Uterus (tissue), 4 donors: ENCODE data around the gene SYNPO. TPM values are rescaled to one million over a fixed set of nuclear protein-coding genes. Genes with fewer than 3 reads are reported as not detected.

Experiments used
- DNase-seq, 2 donors: peaks; one replicate each; pipeline ENCODE4 v3.0.0-alpha.2; 2019 to 2020
- H3K27ac ChIP-seq, 2 donors: fragments of 200-600 bp; sonication (generic); 1 replicate in 1 of 2; 2 replicates in 1 of 2; pipeline ENCODE4 v1.5.1; 2016 to 2018
- H3K27me3 ChIP-seq, 2 donors: fragments of 200-600 bp; sonication (generic); one replicate each; pipeline ENCODE4 v1.5.1; 2018 to 2019; ENCODE audit warnings: control low read depth in 1 of 2
- H3K36me3 ChIP-seq, 2 donors: fragments of 200-600 bp; sonication (generic); one replicate each; pipeline ENCODE4 v1.5.1; 2019; ENCODE audit warnings: control low read depth in 1 of 2
- H3K4me1 ChIP-seq, 2 donors: fragments of 200-600 bp; sonication (generic); one replicate each; pipeline ENCODE4 v1.5.1; 2018 to 2019; ENCODE audit warnings: control low read depth in 1 of 2
- H3K4me3 ChIP-seq, 2 donors: fragments of 200-600 bp; sonication (generic); 1 replicate in 1 of 2; 2 replicates in 1 of 2; pipeline ENCODE4 v1.5.1; 2018 to 2019; ENCODE audit warnings: mild to moderate bottlenecking in 1 of 2
- H3K9me3 ChIP-seq, 2 donors: fragments of 200-600 bp; sonication (generic); one replicate each; pipeline ENCODE4 v1.5.1; 2019; ENCODE audit warnings: control low read depth in 1 of 2
- POLR2A ChIP-seq, 2 donors: fragments of 450-650 bp; IDR thresholded peaks; one replicate each; pipeline ENCODE4 v1.6.1; 2016; ENCODE audit warnings: antibody characterized with exemption in 2 of 2, mild to moderate bottlenecking in 1 of 2, moderate library complexity in 1 of 2
- intact Hi-C: fragments of 100-400 bp; cut with DNase I; formaldehyde crosslinking; loops from one replicate; pipeline ENCODE4 v1.15.1; 2023; ENCODE audit warnings: low total_unique reads
- total RNA-seq, 4 donors: library from RNA; depleted of rRNA in 3 of 4; stranded (reverse); fragments of >200 nt in 3 of 4; gene quantifications; one replicate each; pipeline versions ENCODE4 v1.1.0 to v1.2.4, GENCODE V29; 2014 to 2023
- TF ChIP-seq, protein P1 (sequence below), 4 experiments: fragments of 200-600 bp in 2 of 4; fragments of 450-650 bp in 2 of 4; sonication (generic) in 2 of 4; IDR thresholded peaks; one replicate each; pipeline ENCODE4 v1.5.1; 2016 to 2019; ENCODE audit warnings: antibody characterized with exemption in 4 of 4, mild to moderate bottlenecking in 2 of 4, moderate library complexity in 1 of 4
- donor health status: DM: yes; HTN: yes; CAD: no.

SYNPO gene
- total RNA-seq, 4 donors from 2014 or later, result 3.6 to 146 (median 10.6) TPM

GRCh38 chr5:150638053-150638444 is 2.4 kb upstream of the SYNPO start:
- intact Hi-C loops, result no loop called here
- Histone ChIP-seq H3K9me3 (no peaks in the 10 kb centered on the region), H3K27me3 (no peaks in the 10 kb centered on the region), H3K4me3 (no peak overlapping the region), H3K27ac (peak overlapping the region; percentile 94), H3K36me3 (no peaks in the 10 kb centered on the region), H3K4me1 (peaks cover 31 to 32% of the 10 kb centered on the region in 2 donors)
- no peak for DNase-seq
- no peak for TF ChIP-seq POLR2A (IDR thresholded peaks at IDR 0.05)
- TF ChIP-seq, protein P1, sequence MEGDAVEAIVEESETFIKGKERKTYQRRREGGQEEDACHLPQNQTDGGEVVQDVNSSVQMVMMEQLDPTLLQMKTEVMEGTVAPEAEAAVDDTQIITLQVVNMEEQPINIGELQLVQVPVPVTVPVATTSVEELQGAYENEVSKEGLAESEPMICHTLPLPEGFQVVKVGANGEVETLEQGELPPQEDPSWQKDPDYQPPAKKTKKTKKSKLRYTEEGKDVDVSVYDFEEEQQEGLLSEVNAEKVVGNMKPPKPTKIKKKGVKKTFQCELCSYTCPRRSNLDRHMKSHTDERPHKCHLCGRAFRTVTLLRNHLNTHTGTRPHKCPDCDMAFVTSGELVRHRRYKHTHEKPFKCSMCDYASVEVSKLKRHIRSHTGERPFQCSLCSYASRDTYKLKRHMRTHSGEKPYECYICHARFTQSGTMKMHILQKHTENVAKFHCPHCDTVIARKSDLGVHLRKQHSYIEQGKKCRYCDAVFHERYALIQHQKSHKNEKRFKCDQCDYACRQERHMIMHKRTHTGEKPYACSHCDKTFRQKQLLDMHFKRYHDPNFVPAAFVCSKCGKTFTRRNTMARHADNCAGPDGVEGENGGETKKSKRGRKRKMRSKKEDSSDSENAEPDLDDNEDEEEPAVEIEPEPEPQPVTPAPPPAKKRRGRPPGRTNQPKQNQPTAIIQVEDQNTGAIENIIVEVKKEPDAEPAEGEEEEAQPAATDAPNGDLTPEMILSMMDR (IDR thresholded peaks at IDR 0.05), result no peak

GRCh38 chr5:150638488-150639376 is 1.7 kb upstream of the SYNPO start:
- H3K4me3 ChIP-seq, result no peak overlapping the region
- H3K27ac ChIP-seq, result peak overlapping the region; percentile 94
- no peaks in the 10 kb centered on the region for H3K27me3 ChIP-seq
- TF ChIP-seq, protein P1 (IDR thresholded peaks at IDR 0.05), result no peak
- no peak for TF ChIP-seq POLR2A (IDR thresholded peaks at IDR 0.05)
- no peaks in the 10 kb centered on the region for H3K36me3 ChIP-seq
- intact Hi-C loops, result no loop called here
- H3K4me1 ChIP-seq, result peaks cover 36 to 39% of the 10 kb centered on the region in 2 donors
- no peaks in the 10 kb centered on the region for H3K9me3 ChIP-seq
- no peak for DNase-seq

DNA sequence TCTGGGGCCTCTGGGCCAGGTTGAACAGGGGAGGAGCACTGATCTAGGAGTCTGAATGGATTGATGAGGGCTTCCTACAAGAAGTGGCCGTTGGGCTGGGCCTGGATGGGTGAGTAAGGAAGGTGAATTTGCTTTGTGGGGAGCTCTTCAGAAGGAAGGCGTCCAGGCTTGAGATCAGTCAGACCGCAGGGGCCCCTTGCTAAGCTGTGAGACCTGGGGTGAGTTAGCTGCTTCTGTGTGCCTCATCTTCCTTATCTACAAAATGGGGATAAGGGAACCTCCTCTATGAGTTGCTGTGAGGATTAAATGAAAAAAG is 1.1 kb upstream of the SYNPO start:
- no peaks in the 10 kb centered on the region for H3K9me3 ChIP-seq
- H3K36me3 ChIP-seq, result no peaks in the 10 kb centered on the region
- intact Hi-C loops, result no loop called here
- H3K27ac ChIP-seq, result peak overlapping the region; percentile 94
- no peaks in the 10 kb centered on the region for H3K27me3 ChIP-seq
- no peak for TF ChIP-seq POLR2A (IDR thresholded peaks at IDR 0.05)
- TF ChIP-seq, protein P1 (IDR thresholded peaks at IDR 0.05), result no peak
- no peak for DNase-seq
- peaks cover 39 to 42% of the 10 kb centered on the region in 2 donors for H3K4me1 ChIP-seq
- no peak overlapping the region for H3K4me3 ChIP-seq

- Histone ChIP-seq H3K36me3 (no peaks in the 10 kb centered on the region), H3K9me3 (no peaks in the 10 kb centered on the region), H3K27ac (peak overlapping the region; percentile 94), H3K4me1 (peaks cover 42 to 46% of the 10 kb centered on the region in 2 donors), H3K4me3 (no peak overlapping the region), H3K27me3 (no peaks in the 10 kb centered on the region)
- no peak for DNase-seq
- TF ChIP-seq, protein P1 (IDR thresholded peaks at IDR 0.05), result no peak
- no peak for TF ChIP-seq POLR2A (IDR thresholded peaks at IDR 0.05)
- intact Hi-C loops, result no loop called here
These were observed 709 bp upstream of the SYNPO start for GRCh38 chr5:150639751-150640150.

DNA sequence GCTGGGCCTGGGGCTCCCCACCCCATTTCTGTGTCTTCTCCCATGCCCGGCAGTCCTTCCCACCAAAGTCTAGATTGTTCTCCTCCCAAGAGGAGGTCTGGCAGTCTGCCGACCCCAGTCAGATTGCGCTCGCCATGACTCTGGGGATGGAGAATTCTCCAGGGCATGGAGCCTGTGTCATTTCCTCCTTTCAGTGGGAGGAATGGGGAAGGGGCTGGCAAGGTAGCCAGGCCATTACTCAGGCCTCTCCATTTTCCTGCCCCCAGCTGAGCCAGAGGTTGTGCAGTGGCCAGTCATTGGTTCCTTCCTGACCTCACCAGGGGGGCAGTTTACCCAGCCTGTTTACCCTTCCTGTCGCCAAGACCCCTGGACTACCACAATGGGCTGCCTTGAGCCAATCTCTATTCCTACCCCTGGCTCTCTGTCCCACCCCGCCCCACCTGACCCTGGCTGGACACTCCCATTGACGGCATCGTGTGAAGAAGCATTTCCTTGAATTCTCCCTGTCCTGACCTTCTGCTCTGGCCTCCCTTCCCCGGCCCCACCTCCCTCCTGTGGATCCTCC is 628 bp downstream of the SYNPO start:
- Histone ChIP-seq H3K36me3 (no peaks in the 10 kb centered on the region), H3K27ac (peak overlapping the region; percentile 94), H3K27me3 (no peaks in the 10 kb centered on the region), H3K4me3 (no peak overlapping the region), H3K4me1 (peaks cover 43 to 52% of the 10 kb centered on the region in 2 donors), H3K9me3 (no peaks in the 10 kb centered on the region)
- peak; percentile 73 to 77 for DNase-seq
- peak in 1 of 2 donors; percentile 10 for TF ChIP-seq POLR2A (IDR thresholded peaks at IDR 0.05)
- TF ChIP-seq, protein P1 (IDR thresholded peaks at IDR 0.05), result no peak
- intact Hi-C loops, result no loop called here
